Fibroblast of upper back skin (primary cell): ENCODE results near the gene PSMB5.
A peak's percentile ranks its signal among the peaks of the same experiment; 100 is the strongest.

Source experiments
- DNase-seq: peaks from one replicate; pipeline ENCODE4 v3.0.0-alpha.2; 2013

PSMB5 gene

GRCh38 chr14:23034498-23035302 lies at the start of gene PSMB5:
PSMB5 (minus strand) TSS chr14:23034900; CDS start chr14:23034881, 19 bp downstream.
- DNase-seq = peak; percentile 93

DNA sequence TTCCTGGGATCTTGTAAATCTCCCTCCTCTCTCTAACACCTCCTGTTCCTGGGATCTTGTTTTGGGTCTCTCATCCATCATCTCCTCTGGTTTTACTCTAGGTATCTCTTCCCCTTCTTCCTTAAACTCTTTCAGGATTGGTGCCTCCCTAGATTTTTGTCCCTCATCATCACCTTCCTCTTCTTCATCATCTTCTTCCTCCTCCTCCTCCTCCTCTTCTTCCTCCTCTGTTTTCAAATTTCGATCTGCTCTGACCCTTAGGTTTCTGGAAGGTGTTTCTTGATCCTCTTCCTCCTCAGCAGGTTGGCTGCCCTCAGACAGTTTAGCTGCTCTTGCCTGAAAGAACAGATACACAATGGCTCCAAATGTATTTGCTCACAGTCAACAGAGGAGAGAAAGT lies 45.8 kb upstream of the PSMB5 start:
- DNase-seq = no peak

DNA sequence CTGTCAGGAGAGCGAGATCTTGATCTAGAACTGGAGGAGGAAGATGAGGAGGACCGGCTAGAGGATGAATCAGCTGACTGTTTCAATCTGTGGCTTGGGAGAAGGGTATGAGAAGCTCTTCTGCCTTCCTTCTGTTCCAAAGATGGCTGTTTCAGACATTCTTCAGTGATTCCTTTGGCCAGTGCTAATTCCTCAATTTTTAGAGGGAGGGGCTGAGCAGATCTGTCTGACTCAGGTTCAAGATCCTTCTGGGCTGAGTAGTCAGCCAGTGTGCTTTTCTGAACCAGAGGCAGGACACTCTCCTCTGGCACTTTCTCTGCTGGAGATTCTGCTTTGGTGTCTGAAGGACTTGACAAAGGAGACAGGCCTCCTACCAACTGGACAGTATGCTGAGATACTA lies 45.0 kb upstream of the PSMB5 start:
- peak; percentile 49 for DNase-seq

DNA sequence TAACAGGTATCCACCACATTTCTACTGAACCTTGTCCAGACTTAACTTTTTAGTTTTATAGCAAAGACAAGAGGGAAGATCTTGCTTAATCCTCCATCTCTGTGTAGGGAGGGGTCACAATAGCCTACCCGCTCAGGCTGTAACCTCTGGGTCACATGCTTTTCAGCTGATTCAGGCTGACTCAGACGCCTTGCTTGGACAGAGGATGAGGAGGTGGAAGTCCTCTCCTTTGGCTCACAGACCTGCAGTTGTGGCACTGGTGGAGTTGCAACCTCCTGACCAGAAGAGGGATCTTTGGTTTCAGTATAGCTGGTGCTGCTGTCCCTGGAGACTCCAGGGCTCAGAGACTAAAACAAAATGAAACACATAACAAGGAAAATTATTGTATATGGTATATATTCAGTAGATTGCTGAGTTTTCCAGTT lies 44.0 kb upstream of the PSMB5 start:
- peak; percentile 86 for DNase-seq

DNA sequence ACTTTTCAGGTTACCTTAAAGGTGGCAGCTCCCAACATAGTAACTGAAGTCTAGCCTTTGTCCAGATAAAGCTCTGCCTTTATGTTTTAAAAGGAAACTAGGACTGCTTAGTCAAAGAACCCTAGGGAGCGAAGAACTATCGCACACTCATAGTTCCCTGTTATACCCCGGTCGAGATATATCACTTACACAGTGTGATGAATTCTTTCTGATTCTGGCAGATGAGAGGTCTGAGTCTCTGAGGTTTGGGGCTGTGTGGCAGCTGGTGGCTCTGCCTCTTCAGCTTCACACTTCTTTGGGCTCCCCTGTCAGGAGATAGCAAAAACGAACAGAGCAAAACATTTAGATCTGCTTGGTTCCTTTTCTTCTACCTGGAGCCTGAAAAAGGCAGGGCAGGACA lies 43.3 kb upstream of the PSMB5 start:
- peak; percentile 7 for DNase-seq

DNA sequence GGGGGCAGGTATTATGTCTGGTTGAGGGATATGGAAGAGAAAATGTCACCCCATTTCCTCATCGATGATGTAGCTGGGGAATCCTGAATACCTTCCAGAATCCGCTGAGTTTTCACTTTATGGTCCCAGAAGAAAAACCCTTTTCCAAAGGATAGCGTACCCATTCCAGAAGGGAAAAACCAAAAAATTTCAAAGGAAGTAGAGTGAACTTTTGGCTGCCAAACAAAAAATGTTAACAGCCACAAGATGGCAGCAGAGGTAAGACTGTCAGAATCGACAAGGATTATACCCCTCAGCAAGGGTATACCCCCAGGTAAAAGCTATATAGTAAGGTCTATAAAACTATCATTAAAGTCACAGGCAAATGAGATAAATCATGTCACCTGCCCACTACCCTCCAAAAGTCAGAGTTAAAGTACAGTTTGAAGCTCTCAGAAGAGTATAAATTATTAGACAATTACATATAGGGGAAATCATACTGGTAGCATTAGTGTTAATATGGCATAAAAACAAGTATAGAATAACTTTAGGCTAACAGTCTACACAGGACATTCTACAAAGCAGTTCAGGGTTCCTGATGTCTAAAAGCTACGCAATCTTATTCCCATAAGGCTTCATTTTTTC lies 42.2 kb upstream of the PSMB5 start:
- DNase-seq = no peak

DNA sequence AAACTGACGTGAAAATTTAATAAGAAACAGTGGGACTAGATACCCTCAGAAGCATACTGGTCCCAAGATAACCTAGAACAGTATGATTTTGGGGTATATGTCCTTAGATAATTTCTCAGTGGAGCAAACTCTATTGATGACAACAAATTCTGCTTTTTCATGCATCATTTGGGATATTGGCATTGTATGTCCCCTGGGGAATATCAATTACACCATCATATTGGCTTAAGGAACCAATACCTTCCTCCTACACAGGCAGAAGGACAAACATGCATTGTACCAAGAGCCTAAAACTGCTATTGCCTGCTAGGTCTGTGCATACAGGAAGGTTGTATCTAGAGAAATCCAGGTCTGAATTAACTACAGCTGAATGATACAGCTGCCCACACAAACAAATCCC lies 40.2 kb upstream of the PSMB5 start:
- no peak for DNase-seq

DNA sequence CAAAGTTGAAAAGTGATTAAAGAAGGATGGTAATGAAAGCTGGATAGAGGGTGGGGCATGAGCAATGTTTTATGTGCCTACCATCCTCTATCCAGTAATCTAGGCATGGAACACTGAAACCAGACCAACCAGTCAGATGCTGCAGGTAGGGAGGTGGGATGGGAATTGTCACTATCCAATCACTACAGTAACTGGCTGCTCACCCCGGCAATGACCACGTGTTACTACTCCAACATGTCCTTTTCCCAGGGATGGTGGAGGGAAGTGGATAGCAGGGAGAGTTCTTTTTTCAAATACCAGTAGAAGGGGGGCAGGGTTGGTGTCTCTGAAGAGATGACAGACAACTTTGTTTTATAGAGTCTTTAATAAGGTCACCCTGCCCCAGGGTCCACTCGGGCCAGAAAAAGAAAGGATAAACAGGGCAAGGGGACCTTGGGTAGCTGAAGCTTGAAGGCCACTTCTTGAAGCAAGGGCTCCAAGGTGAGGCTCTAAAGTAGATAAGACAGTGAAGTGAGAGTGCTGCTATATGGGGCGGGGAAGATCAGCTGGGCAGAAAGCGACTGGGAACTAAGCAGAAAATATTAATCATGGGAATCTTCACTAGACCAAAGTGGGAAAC lies 37.3 kb upstream of the PSMB5 start:
- DNase-seq = no peak

DNA sequence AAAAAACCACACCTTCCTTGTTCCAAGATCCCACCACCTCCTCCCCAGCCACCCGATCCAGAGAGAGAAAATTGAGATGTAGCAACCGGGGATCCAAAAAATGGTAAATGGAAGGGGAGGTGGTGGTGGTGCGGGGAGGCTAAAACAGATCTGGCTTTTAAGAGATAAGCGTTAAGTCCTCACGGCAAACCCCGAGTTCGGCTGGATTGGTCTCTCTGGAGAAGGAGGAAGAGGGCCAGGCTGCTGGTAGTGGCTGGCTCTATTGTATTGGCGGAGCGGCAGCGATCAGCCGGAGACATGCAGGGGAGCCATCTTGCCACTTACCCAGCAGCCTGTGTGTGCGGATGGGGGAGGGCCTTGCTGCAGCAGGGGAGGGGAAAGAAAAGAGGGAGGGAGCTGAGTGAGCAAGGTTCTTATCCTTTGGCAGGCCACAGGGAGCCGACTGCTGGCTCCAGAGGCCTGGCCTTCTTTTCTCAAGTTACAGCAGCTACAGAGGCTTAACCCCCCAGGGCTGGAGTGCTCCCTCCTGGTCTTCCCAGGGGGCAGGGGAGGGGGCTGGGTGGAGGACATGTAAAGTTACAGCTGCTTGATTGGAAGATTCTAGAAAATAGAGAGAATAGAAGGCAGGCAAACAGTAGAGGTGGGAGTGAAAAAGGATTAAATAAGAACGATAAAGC lies 36.7 kb upstream of the PSMB5 start:
- DNase-seq = peak; percentile 92

GRCh38 chr14:23070262-23071129 lies 35.8 kb upstream of the PSMB5 start:
- DNase-seq = no peak

DNA sequence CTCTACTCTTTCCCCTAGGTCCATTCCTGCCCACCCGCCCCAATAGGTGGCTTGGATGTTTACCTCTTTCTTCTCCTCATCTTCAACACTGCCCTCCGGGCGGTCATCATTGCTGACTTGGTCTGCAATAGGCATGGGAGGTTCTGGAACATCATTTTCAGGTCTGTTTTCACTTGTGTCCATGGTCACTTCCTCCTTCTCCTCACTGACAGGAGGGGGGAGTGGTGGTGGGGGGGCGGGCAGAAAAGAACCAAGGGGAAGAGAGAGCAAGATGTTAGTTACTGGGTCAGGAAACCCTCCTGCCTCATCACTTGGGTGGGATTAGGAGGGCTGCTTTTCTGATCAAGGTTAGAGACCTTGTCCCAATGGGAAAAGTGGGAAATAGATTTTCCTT lies 34.7 kb upstream of the PSMB5 start:
- DNase-seq = no peak

- peak; percentile 91 for DNase-seq
Observed at GRCh38 chr14:23068789-23069412, 34.2 kb upstream of the PSMB5 start.

GRCh38 chr14:23067847-23068788 lies 33.4 kb upstream of the PSMB5 start:
- DNase-seq = no peak

DNA sequence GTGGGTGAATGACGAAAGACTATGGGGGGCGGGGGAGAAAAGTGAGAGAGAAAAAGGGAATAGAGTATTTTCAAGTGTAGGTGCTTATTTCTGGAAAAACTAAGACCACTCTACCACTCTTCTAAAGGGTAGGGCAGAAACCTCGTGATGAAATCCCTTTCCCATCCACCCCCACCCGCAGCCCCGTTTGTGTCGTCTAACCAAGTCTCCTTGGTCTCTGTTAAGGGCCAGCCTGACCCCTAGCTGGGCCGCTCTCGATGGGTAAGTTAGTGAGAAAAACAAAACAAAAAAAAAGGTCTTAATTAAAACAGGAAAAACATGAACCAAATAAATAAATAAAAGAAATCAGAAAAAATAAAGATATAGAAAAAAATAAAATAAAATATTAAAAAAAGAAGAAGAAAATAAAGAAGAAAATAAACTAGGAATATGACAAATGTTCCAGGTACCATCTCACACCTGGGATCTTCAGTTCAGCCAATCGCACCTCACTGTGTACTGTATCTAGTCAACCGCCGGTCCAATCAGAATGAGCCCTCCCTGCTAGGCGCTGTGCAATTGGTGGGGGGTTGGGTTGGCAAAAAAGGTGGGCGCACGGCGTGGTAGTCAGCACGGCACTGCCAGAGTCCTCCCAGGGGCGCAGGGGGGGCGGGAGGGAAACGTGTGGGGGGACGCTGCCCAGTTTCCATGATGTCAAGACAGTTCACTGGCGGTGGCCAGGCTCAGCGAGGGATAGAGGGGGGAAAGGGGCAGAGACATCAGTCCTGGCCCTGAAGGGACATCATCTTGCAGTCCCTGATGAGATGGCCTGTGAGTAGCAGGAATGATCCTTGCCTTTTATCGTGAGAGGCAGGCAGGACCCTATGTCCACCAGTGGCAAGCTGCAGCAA lies 32.4 kb upstream of the PSMB5 start:
- DNase-seq = no peak

DNA sequence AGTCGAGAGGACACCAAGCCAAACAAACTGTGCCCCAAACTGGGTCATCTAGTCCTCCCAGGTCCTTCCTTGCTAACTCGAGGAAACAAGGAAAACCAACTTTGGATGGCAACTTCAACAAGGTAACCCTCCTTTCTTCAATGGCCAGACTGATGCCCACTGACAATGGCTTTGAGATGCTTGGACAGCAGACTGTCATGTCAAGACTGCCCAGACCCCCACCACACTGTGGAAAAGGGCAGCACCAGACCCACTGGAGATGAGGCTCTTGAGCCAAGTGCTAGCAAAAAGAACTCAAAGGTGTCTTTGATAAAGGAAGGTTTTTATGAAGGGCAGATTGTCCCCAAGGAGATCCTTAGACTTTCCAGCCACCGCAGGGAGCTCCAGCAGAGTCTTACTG lies 31.7 kb upstream of the PSMB5 start:
- DNase-seq = no peak

DNA sequence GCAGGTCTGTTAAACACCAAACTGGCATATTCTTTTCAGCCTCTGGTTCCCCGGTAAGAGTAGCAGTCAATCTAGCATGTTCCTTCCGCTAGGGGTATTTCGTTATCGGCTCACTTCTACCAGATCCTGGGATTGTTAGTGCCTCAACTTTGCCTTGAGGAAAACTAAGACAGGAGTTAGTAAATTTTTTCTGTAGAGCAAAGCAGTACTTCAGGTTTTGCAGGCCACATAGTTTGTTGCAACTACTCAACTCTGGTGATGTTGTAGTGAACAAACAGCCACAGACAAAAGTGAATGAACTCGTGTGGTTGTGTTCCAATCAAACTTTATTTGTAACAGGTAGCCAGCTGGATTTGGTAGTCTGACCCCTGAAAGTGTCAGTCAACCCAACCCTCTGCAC lies 28.9 kb upstream of the PSMB5 start:
- no peak for DNase-seq

DNA sequence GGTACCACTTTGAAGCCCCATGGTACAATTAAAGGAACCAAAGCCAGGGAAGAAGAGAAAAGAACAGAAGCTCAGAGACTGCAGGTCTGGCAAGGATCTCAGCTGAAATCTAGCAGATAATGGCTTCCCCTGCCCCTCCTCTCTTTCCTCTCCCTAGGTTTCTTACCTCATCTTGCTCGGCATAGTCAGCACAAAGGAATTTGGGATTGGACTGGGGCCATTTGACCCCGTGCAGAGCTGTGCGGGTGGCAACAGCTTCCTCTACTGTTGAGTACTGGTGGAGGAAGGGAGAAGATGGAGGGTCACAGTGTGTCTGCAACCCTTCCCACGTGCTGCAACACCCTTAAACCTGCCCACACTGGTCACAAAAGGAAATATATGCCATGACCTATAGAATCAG lies 27.3 kb upstream of the PSMB5 start:
- DNase-seq = peak; percentile 96

DNA sequence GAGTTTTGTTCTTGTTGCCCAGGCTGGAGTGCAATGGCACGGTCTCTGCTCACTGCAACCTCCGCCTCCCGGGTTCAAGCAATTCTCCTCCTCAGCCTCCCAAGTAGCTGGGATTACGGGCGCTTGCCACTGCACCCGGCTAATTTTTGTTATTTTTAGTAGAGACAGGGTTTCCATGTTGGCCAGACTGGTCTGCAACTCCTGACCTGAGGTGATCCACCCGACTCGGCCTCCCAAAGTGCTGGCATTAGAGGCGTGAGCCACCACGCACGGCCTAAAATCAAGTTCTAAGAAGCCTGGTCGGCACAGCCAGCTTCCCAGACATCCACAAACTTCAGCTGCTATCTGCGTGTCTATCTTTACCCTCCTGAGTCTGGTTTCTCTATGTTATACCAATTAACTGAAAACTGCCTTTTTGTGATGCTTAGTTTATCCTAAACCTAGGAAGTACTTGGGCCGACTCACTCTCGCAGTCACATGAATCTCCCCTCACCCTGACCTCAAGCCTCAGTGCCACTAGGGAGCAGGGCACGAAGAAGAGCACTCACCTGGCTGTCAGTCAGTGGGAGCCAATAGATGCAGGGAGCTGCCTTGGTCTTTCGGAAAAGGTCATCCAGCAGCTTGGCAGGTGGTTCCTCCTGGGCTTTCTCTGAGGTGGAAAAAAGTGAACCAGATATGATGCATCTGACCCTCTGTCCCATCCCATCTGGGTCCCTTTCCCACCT lies 26.0 kb upstream of the PSMB5 start:
- no peak for DNase-seq
